Measurements from ENCODE around the gene ARAP3.

DNA sequence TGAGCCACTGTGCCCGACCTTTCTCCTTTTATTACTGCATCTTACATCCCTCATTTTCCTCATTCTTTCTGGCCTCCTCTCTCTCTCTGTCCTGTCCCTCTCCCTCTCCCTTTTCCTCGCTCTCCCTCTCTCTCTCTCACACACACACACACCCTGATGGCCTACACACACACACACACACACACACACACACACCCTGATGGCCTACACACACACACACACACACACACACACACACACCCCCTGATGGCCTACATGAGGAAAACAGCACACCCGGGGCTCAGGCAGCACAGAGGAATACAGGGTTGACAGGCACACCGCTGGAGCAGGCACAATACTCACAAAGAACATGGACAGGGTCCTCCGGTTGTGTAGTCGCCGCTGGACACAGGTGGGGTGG is 27.0 kb downstream of the ARAP3 start:
- TF ChIP-seq, protein P1, sequence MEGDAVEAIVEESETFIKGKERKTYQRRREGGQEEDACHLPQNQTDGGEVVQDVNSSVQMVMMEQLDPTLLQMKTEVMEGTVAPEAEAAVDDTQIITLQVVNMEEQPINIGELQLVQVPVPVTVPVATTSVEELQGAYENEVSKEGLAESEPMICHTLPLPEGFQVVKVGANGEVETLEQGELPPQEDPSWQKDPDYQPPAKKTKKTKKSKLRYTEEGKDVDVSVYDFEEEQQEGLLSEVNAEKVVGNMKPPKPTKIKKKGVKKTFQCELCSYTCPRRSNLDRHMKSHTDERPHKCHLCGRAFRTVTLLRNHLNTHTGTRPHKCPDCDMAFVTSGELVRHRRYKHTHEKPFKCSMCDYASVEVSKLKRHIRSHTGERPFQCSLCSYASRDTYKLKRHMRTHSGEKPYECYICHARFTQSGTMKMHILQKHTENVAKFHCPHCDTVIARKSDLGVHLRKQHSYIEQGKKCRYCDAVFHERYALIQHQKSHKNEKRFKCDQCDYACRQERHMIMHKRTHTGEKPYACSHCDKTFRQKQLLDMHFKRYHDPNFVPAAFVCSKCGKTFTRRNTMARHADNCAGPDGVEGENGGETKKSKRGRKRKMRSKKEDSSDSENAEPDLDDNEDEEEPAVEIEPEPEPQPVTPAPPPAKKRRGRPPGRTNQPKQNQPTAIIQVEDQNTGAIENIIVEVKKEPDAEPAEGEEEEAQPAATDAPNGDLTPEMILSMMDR (IDR thresholded peaks at IDR 0.05): no peak
- no peak for TF ChIP-seq SIN3A (IDR thresholded peaks at IDR 0.05; ENCODE audit: borderline replicate concordance, insufficient read depth, low read depth, low read length)
- TF ChIP-seq POLR2AphosphoS5 (IDR thresholded peaks at IDR 0.05; ENCODE audit: low read depth, low read length): no peak
- TF ChIP-seq, protein P2, sequence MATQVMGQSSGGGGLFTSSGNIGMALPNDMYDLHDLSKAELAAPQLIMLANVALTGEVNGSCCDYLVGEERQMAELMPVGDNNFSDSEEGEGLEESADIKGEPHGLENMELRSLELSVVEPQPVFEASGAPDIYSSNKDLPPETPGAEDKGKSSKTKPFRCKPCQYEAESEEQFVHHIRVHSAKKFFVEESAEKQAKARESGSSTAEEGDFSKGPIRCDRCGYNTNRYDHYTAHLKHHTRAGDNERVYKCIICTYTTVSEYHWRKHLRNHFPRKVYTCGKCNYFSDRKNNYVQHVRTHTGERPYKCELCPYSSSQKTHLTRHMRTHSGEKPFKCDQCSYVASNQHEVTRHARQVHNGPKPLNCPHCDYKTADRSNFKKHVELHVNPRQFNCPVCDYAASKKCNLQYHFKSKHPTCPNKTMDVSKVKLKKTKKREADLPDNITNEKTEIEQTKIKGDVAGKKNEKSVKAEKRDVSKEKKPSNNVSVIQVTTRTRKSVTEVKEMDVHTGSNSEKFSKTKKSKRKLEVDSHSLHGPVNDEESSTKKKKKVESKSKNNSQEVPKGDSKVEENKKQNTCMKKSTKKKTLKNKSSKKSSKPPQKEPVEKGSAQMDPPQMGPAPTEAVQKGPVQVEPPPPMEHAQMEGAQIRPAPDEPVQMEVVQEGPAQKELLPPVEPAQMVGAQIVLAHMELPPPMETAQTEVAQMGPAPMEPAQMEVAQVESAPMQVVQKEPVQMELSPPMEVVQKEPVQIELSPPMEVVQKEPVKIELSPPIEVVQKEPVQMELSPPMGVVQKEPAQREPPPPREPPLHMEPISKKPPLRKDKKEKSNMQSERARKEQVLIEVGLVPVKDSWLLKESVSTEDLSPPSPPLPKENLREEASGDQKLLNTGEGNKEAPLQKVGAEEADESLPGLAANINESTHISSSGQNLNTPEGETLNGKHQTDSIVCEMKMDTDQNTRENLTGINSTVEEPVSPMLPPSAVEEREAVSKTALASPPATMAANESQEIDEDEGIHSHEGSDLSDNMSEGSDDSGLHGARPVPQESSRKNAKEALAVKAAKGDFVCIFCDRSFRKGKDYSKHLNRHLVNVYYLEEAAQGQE (IDR thresholded peaks at IDR 0.05; ENCODE audit: insufficient read depth in 1 of 2, low read depth in 2 of 2, low read length in 1 of 2): no peak
- no peak for TF ChIP-seq TCF7L2 (IDR thresholded peaks at IDR 0.05; ENCODE audit: low read depth, low read length)
